ENCODE data around the gene KCNC3. TPM values are rescaled to one million over a fixed set of nuclear protein-coding genes. Genes with fewer than 3 reads are reported as not detected.
A peak's percentile ranks its signal among the peaks of the same experiment; 100 is the strongest.

The KCNC3 gene
- total and polyA plus RNA-seq, 2 of the 13 experiments (the other 11 are each of a cell fraction or from before 2014, with no cell fraction given) = 0.29 to 1.7 TPM

DNA sequence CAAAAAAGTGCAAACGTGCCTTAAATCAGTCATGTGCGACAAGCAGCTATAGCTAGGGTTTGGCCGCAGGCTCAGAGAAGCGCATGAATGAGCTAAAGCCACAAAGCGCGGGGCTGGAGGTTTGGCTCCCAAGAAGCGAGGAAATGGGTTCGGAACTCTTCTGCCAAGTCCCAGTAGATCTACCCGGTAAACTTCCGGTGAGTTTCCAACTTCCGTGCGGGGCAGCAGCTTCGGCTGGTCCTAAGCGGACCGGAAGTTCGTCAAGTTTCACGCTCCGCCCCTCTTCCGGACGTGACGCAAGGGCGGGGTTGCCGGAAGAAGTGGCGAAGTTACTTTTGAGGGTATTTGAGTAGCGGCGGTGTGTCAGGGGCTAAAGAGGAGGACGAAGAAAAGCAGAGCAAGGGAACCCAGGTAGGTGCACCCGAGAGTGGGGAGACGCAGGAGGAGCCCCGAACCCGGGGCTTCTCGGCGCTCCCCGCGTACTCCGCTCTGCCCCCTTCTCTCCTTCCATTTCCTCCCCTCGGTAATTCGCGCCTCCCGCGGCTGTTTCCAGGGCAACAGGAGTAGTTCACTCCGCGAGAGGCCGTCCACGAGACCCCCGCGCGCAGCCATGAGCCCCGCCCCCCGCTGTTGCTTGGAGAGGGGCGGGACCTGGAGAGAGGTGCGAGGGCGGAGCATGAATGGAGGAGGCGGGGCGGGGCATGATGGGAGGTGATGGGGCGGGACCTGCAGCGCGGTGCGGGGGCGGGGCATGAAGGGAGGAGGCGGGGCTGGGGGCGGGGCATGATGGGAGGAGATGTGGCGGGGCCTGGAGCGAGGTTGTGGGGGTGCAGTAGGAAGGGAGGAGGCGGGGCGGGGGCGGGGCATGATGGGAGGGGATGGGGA is 47.2 kb upstream of the KCNC3 start, which contains the start of gene NR1H2 (continued):
- TF ChIP-seq, protein P1, sequence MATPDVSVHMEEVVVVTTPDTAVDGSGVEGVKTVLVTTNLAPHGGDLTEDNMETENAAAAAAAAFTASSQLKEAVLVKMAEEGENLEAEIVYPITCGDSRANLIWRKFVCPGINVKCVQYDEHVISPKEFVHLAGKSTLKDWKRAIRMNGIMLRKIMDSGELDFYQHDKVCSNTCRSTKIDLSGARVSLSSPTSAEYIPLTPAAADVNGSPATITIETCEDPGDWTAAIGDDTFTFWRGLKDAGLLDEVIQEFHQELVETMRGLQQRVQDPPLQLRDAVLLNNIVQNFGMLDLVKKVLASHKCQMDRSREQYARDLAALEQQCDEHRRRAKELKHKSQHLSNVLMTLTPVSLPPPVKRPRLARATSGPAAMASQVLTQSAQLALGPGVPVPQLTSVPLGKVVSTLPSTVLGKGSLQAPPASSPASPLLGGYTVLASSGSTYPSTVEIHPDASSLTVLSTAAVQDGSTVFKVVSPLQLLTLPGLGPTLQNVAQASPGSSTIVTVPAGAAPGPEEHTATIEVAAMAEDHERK (CRISPR knock-in tag; IDR thresholded peaks at IDR 0.05; ENCODE audit: low read depth) = no peak; the same call in 1 of the 2 replicates
- TF ChIP-seq, protein P2, sequence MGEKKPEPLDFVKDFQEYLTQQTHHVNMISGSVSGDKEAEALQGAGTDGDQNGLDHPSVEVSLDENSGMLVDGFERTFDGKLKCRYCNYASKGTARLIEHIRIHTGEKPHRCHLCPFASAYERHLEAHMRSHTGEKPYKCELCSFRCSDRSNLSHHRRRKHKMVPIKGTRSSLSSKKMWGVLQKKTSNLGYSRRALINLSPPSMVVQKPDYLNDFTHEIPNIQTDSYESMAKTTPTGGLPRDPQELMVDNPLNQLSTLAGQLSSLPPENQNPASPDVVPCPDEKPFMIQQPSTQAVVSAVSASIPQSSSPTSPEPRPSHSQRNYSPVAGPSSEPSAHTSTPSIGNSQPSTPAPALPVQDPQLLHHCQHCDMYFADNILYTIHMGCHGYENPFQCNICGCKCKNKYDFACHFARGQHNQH (CRISPR knock-in tag; IDR thresholded peaks at IDR 0.05) = peak; percentile 88; the same call in 1 of the 2 replicates
- no peak for TF ChIP-seq JUND (CRISPR knock-in tag; IDR thresholded peaks at IDR 0.05)
- TF ChIP-seq, protein P3, sequence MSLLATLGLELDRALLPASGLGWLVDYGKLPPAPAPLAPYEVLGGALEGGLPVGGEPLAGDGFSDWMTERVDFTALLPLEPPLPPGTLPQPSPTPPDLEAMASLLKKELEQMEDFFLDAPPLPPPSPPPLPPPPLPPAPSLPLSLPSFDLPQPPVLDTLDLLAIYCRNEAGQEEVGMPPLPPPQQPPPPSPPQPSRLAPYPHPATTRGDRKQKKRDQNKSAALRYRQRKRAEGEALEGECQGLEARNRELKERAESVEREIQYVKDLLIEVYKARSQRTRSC (CRISPR knock-in tag; IDR thresholded peaks at IDR 0.05; ENCODE audit: low read depth) = no peak
- TF ChIP-seq, protein P4, sequence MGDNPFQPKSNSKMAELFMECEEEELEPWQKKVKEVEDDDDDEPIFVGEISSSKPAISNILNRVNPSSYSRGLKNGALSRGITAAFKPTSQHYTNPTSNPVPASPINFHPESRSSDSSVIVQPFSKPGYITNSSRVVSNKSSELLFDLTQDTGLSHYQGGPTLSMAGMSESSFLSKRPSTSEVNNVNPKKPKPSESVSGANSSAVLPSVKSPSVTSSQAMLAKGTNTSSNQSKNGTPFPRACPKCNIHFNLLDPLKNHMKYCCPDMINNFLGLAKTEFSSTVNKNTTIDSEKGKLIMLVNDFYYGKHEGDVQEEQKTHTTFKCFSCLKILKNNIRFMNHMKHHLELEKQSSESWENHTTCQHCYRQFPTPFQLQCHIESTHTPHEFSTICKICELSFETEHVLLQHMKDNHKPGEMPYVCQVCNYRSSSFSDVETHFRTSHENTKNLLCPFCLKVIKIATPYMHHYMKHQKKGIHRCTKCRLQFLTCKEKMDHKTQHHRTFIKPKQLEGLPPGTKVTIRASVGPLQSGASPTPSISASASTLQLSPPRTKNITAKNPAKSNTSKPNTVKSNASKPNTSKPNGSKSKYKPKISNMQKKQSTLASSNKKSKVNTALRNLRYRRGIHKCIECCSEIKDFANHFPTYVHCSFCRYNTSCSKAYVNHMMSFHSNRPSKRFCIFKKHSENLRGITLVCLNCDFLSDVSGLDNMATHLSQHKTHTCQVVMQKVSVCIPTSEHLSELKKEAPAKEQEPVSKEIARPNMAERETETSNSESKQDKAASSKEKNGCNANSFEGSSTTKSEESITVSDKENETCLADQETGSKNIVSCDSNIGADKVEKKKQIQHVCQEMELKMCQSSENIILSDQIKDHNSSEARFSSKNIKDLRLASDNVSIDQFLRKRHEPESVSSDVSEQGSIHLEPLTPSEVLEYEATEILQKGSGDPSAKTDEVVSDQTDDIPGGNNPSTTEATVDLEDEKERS (CRISPR knock-in tag; IDR thresholded peaks at IDR 0.05) = 0 out of 2 replicates have a peak, but pooled peaks have one; percentile 23
- 0 out of 2 replicates have a peak, but pooled peaks have one; percentile 18 for TF ChIP-seq SSRP1 (CRISPR knock-in tag; IDR thresholded peaks at IDR 0.05)
- no peak for TF ChIP-seq ZNF432 (CRISPR knock-in tag; IDR thresholded peaks at IDR 0.05; ENCODE audit: borderline replicate concordance)
- TF ChIP-seq, protein P5, sequence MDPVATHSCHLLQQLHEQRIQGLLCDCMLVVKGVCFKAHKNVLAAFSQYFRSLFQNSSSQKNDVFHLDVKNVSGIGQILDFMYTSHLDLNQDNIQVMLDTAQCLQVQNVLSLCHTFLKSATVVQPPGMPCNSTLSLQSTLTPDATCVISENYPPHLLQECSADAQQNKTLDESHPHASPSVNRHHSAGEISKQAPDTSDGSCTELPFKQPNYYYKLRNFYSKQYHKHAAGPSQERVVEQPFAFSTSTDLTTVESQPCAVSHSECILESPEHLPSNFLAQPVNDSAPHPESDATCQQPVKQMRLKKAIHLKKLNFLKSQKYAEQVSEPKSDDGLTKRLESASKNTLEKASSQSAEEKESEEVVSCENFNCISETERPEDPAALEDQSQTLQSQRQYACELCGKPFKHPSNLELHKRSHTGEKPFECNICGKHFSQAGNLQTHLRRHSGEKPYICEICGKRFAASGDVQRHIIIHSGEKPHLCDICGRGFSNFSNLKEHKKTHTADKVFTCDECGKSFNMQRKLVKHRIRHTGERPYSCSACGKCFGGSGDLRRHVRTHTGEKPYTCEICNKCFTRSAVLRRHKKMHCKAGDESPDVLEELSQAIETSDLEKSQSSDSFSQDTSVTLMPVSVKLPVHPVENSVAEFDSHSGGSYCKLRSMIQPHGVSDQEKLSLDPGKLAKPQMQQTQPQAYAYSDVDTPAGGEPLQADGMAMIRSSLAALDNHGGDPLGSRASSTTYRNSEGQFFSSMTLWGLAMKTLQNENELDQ (CRISPR knock-in tag; IDR thresholded peaks at IDR 0.05; ENCODE audit: borderline replicate concordance) = no peak
- TF ChIP-seq, protein P6, sequence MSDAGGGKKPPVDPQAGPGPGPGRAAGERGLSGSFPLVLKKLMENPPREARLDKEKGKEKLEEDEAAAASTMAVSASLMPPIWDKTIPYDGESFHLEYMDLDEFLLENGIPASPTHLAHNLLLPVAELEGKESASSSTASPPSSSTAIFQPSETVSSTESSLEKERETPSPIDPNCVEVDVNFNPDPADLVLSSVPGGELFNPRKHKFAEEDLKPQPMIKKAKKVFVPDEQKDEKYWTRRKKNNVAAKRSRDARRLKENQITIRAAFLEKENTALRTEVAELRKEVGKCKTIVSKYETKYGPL (CRISPR knock-in tag; IDR thresholded peaks at IDR 0.05) = no peak
- TF ChIP-seq ELF1 (CRISPR knock-in tag; IDR thresholded peaks at IDR 0.05) = peak; percentile 98
- no peak; the same call in 1 of the 2 replicates for TF ChIP-seq PHF21A (CRISPR knock-in tag; IDR thresholded peaks at IDR 0.05)
- TF ChIP-seq, protein P7, sequence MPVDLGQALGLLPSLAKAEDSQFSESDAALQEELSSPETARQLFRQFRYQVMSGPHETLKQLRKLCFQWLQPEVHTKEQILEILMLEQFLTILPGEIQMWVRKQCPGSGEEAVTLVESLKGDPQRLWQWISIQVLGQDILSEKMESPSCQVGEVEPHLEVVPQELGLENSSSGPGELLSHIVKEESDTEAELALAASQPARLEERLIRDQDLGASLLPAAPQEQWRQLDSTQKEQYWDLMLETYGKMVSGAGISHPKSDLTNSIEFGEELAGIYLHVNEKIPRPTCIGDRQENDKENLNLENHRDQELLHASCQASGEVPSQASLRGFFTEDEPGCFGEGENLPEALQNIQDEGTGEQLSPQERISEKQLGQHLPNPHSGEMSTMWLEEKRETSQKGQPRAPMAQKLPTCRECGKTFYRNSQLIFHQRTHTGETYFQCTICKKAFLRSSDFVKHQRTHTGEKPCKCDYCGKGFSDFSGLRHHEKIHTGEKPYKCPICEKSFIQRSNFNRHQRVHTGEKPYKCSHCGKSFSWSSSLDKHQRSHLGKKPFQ (CRISPR knock-in tag; IDR thresholded peaks at IDR 0.05; ENCODE audit: insufficient replicate concordance) = no peak
- TF ChIP-seq ZFP36L1 (CRISPR knock-in tag; IDR thresholded peaks at IDR 0.05) = no peak
- TF ChIP-seq, protein P8, sequence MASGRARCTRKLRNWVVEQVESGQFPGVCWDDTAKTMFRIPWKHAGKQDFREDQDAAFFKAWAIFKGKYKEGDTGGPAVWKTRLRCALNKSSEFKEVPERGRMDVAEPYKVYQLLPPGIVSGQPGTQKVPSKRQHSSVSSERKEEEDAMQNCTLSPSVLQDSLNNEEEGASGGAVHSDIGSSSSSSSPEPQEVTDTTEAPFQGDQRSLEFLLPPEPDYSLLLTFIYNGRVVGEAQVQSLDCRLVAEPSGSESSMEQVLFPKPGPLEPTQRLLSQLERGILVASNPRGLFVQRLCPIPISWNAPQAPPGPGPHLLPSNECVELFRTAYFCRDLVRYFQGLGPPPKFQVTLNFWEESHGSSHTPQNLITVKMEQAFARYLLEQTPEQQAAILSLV (CRISPR knock-in tag; IDR thresholded peaks at IDR 0.05; ENCODE audit: borderline replicate concordance) = peak; percentile 92; the same call in 1 of the 2 replicates

Data from HepG2 (cell line).